K562 (cell line): ENCODE data around the gene ATF4. TPM values are rescaled to one million over a fixed set of nuclear protein-coding genes. Genes with fewer than 3 reads are reported as not detected.

Experiments used
- ATF2 ChIP-seq: sonication (generic); formaldehyde crosslinking; IDR thresholded peaks from 2 replicates; pipeline ENCODE4 v1.8.1; 2022; ENCODE audit warnings: missing genetic modification reagents
- CBX8 ChIP-seq: fragments of 200-600 bp; sonication (generic); IDR thresholded peaks from 2 replicates; pipeline ENCODE4 v1.6.1; 2012; ENCODE audit warnings: borderline replicate concordance, mixed run types, low read depth, mild to moderate bottlenecking, moderate library complexity, mixed read lengths, low read length, control low read depth, inconsistent platforms; ENCODE audit not compliant: poor library complexity, severe bottlenecking; ENCODE audit errors: extremely low read depth
- DEAF1 ChIP-seq: fragments of 450-650 bp; formaldehyde crosslinking; IDR thresholded peaks from 2 replicates; pipeline ENCODE4 v1.4.0; 2020; ENCODE audit warnings: mild to moderate bottlenecking, moderate library complexity
- DIDO1 ChIP-seq: fragments of 450-650 bp; IDR thresholded peaks from 2 replicates; pipeline ENCODE4 v1.6.1; 2016; ENCODE audit warnings: low read depth, missing biosample characterization, missing genetic modification characterization
- KDM4B ChIP-seq, 2 experiments: fragments of 450-650 bp in 1 of 2; sonication (generic) in 1 of 2; IDR thresholded peaks; 2 replicates each; pipeline ENCODE4 v1.6.1; 2016 to 2017; ENCODE audit warnings: borderline replicate concordance in 2 of 2, antibody characterized with exemption in 1 of 2, low read depth in 1 of 2, mild to moderate bottlenecking in 1 of 2
- MAX ChIP-seq: sonication (generic); formaldehyde crosslinking; IDR thresholded peaks from 2 replicates; pipeline ENCODE4 v1.9.0; 2022; ENCODE audit warnings: mild to moderate bottlenecking, missing genetic modification reagents
- NR0B1 ChIP-seq: fragments of 450-650 bp; IDR thresholded peaks from one replicate; pipeline ENCODE4 v1.6.1; 2018; ENCODE audit warnings: mild to moderate bottlenecking, moderate library complexity; ENCODE audit not compliant: partially characterized antibody
- PHB2 ChIP-seq: fragments of 450-650 bp; IDR thresholded peaks from 2 replicates; pipeline ENCODE4 v1.6.1; 2017; ENCODE audit warnings: low read depth
- PKNOX1 ChIP-seq: fragments of 450-650 bp; IDR thresholded peaks from 2 replicates; pipeline ENCODE4 v1.6.1; 2016
- RCOR1 ChIP-seq, 2 experiments: IDR thresholded peaks; 2 replicates each; pipeline ENCODE4 v1.6.1; 2012; ENCODE audit warnings: low read depth in 2 of 2, low read length in 2 of 2, borderline replicate concordance in 1 of 2, improper control_type of control experiment in 1 of 2
- TEAD1 ChIP-seq, 2 experiments: fragments of 450-650 bp in 1 of 2; sonication (generic) in 1 of 2; formaldehyde crosslinking; IDR thresholded peaks; 2 replicates each; pipeline versions ENCODE4 v1.4.0 to v1.8.0; 2020 to 2022; ENCODE audit warnings: mild to moderate bottlenecking in 2 of 2, missing genetic modification reagents in 1 of 2
- TFAM ChIP-seq: fragments of 250-450 bp; sonication (Bioruptor Pico); conservative IDR thresholded peaks from 2 replicates; pipeline ENCODE4 v1.5.0; 2021; ENCODE audit warnings: mild to moderate bottlenecking, moderate library complexity
- TGIF2 ChIP-seq: sonication (generic); formaldehyde crosslinking; IDR thresholded peaks from 2 replicates; pipeline ENCODE4 v1.8.1; 2022; ENCODE audit warnings: mild to moderate bottlenecking, missing genetic modification reagents, moderate library complexity
- TRIM24 ChIP-seq, 2 experiments: fragments of 450-650 bp; IDR thresholded peaks; 2 replicates each; pipeline ENCODE4 v1.6.1; 2016
- ZNF280A ChIP-seq: fragments of 450-650 bp; IDR thresholded peaks from 2 replicates; pipeline ENCODE4 v1.6.1; 2018; ENCODE audit warnings: mild to moderate bottlenecking, low read depth; ENCODE audit not compliant: partially characterized antibody
- ZNF644 ChIP-seq: fragments of 200-800 bp; sonication (Bioruptor generic); IDR thresholded peaks from 2 replicates; pipeline ENCODE4 v1.6.1; 2016; ENCODE audit warnings: low read depth, missing genetic modification characterization, missing compliant biosample characterization
- ZNF655 ChIP-seq: fragments of 250-450 bp; sonication (Bioruptor Pico); IDR thresholded peaks from 2 replicates; pipeline ENCODE4 v1.5.0; 2021
- ZNF668 ChIP-seq: fragments of 250-450 bp; sonication (Bioruptor Pico); IDR thresholded peaks from 2 replicates; pipeline ENCODE4 v1.8.0; 2022; ENCODE audit warnings: mild to moderate bottlenecking, inconsistent platforms
- ZNF766 ChIP-seq: fragments of 200-800 bp; sonication (Bioruptor generic); conservative IDR thresholded peaks from 2 replicates; pipeline ENCODE4 v1.6.1; 2016; ENCODE audit warnings: missing genetic modification characterization, missing compliant biosample characterization
- polyA plus RNA-seq, 8 experiments: library from polyadenylated mRNA; depleted of rRNA in 4 of 8; stranded (reverse) in 5 of 8; unstranded in 3 of 8; fragments of >200 nt; fragmentation: Nextera tagmentation in 2 of 8; fragmentation: Illumina TruSeq in 1 of 8; extraction: Ambion mirVana in 2 of 8; extraction: Trizol in 1 of 8; gene quantifications; 2 replicates each; pipeline versions ENCODE4 v1.2.1 to v1.2.3, GENCODE V29; 2011 to 2014; ENCODE audit warnings: inconsistent platforms in 1 of 8, missing spikeins in 1 of 8
- total RNA-seq, 7 experiments: library from RNA; depleted of rRNA in 6 of 7; stranded (reverse); fragments of >200 nt in 6 of 7; fragmentation: Illumina TruSeq in 2 of 7; extraction: Trizol in 2 of 7; gene quantifications; 2 replicates each; pipeline versions ENCODE4 v1.2.1 to v1.2.3, GENCODE V29; 2011 to 2021; ENCODE audit warnings: low replicate concordance in 1 of 7

Gene ATF4
- total and polyA plus RNA-seq, 9 of the 15 experiments (the other 6 are each of a cell fraction or from before 2014, with no cell fraction given) = 93.1 to 723 (median 355) TPM

GRCh38 chr22:39519681-39520225 is 609 bp upstream of the ATF4 start (continued):
- no peak for TF ChIP-seq DEAF1 (CRISPR knock-in tag)
- no peak for TF ChIP-seq ZNF644
- TF ChIP-seq PHB2 = no peak
- TF ChIP-seq RCOR1 (IDR thresholded peaks at IDR 0.05; ENCODE audit: borderline replicate concordance in 1 of 2, low read depth in 2 of 2, low read length in 2 of 2) = no peak
- TF ChIP-seq ZNF655 (CRISPR knock-in tag) = no peak
- TF ChIP-seq ZNF280A = no peak
- no peak for TF ChIP-seq TFAM
- TF ChIP-seq ZNF668 (CRISPR knock-in tag) = no peak
- no peak for TF ChIP-seq MAX
- TF ChIP-seq NR0B1 = no peak
- TF ChIP-seq ATF2 (CRISPR knock-in tag) = no peak
- TF ChIP-seq TGIF2 (CRISPR knock-in tag) = no peak
- no peak for TF ChIP-seq ZNF766 (CRISPR knock-in tag)
- TF ChIP-seq PKNOX1 = peak; percentile 90
- TF ChIP-seq DIDO1 (tag) = no peak
- no peak for TF ChIP-seq TRIM24 (IDR thresholded peaks at IDR 0.05)
- no peak for TF ChIP-seq KDM4B (IDR thresholded peaks at IDR 0.05; ENCODE audit: borderline replicate concordance in 2 of 2, low read depth in 1 of 2)
- TF ChIP-seq CBX8 = no peak
- TF ChIP-seq TEAD1 (CRISPR knock-in tag; IDR thresholded peaks at IDR 0.05) = 0 out of 4 replicates have a peak, but pooled peaks of 1 of the 2 experiments have one; percentile 4
